WERI-Rb-1 (cell line): ENCODE data around the gene IGSF3.

Experiments
- DNase-seq: peaks from one replicate; pipeline ENCODE4 v3.0.0-alpha.2; 2020
- H3K27ac ChIP-seq: fragments of 250-450 bp; sonication (Bioruptor Pico); 2 replicates; pipeline ENCODE4 v1.5.1; 2020; ENCODE audit warnings: mild to moderate bottlenecking, moderate library complexity
- H3K27me3 ChIP-seq: fragments of 250-450 bp; sonication (Bioruptor Pico); 2 replicates; pipeline ENCODE4 v1.5.1; 2021; ENCODE audit warnings: mild to moderate bottlenecking, low read depth, moderate library complexity; ENCODE audit not compliant: insufficient read depth, severe bottlenecking
- H3K36me3 ChIP-seq: fragments of 250-450 bp; sonication (Bioruptor Pico); 2 replicates; pipeline ENCODE4 v1.5.1; 2020; ENCODE audit warnings: mild to moderate bottlenecking, moderate library complexity
- H3K4me3 ChIP-seq: 2 replicates; pipeline ENCODE4 v1.5.1; 2011; ENCODE audit warnings: low read depth, mild to moderate bottlenecking, control low read depth, low read length
- H3K9me3 ChIP-seq: fragments of 250-450 bp; sonication (Bioruptor Pico); 2 replicates; pipeline ENCODE4 v1.5.1; 2021; ENCODE audit warnings: mild to moderate bottlenecking, moderate library complexity; ENCODE audit not compliant: severe bottlenecking
- TF ChIP-seq, protein P1 (sequence below): IDR thresholded peaks from 2 replicates; pipeline ENCODE4 v1.5.1; 2011; ENCODE audit warnings: low read depth, mild to moderate bottlenecking, control low read depth, inconsistent platforms, low read length

IGSF3 gene

DNA sequence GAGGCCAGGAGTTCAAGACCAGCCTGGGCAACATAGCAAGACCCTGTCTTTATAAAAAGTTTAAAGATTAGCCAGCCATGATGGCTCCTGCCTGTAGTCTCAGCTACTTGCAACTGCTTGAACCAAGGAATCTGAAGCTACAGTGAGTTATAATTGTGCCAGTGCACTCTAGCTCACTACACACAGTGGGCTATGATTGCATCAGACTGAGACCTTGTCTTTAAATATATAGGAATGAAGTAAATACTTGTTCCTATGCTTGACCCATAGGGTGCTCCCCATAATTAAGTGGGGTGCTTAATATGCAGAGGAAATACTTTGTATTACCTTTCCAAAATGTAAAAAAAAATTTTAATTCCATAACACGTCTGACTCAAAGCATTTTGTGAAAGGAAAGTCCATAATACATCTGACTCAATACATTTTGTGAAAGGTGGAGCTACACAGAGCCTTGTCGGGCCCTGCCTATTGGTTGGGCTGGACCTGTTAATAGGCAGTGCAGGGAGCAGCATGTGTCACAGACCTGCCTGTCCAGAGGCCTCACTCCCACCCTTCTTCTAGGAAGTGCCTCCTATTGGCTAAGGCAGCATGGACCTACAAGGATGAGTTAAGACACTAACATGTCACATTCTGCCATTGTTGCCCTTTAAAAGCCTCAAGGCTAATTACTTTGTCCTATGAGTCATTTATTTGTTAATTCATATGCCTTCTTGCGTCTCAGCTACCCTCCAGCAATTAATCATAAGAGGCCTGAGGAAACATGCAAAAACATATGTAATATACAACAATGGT, 130.3 kb downstream of the IGSF3 start:
- H3K9me3 ChIP-seq = peaks cover 2% of the 10 kb centered on the region
- no peak overlapping the region for H3K4me3 ChIP-seq
- no peak overlapping the region for H3K27ac ChIP-seq
- DNase-seq = no peak
- H3K27me3 ChIP-seq = no peaks in the 10 kb centered on the region
- TF ChIP-seq, protein P1, sequence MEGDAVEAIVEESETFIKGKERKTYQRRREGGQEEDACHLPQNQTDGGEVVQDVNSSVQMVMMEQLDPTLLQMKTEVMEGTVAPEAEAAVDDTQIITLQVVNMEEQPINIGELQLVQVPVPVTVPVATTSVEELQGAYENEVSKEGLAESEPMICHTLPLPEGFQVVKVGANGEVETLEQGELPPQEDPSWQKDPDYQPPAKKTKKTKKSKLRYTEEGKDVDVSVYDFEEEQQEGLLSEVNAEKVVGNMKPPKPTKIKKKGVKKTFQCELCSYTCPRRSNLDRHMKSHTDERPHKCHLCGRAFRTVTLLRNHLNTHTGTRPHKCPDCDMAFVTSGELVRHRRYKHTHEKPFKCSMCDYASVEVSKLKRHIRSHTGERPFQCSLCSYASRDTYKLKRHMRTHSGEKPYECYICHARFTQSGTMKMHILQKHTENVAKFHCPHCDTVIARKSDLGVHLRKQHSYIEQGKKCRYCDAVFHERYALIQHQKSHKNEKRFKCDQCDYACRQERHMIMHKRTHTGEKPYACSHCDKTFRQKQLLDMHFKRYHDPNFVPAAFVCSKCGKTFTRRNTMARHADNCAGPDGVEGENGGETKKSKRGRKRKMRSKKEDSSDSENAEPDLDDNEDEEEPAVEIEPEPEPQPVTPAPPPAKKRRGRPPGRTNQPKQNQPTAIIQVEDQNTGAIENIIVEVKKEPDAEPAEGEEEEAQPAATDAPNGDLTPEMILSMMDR = no peak
- H3K36me3 ChIP-seq = 0 out of 2 replicates have a peak, but pooled peaks cover 4% of the 10 kb centered on the region

DNA sequence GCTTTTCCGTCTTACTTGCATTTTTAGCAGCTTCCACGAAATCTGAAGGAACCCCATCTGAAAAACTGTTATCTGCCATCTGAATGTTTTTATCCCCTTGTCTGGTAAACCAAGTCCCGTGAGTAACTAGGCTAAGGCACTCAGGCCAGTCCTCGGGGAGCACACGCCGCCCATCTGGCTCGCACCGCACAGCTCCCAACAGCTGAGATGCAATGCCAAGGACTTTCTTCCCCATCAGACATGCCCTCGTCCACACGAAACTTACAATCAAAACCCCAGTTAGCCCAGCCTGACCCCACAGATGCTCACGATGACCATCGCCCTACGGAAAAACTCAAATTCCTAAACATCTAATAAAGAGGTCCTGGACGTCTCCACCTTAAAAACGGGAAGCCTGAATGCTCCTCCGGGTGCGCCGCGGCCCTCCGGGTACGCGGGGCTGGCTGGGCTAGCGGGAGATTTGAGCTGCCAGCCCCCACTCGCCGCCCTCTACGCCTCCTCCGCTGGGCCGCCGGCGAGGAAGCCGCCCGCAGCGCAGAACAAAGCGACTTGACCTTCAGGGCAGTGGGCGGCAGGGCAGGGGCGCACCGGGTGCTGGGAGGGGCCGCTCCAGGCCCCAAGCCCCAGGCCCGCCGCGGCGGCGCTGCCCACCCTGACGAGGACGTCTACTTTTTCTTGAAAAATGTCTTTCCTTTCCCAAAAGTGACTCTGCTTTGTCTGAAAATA, 133.4 kb downstream of the IGSF3 start:
- 0 out of 2 replicates have a peak, but pooled peaks cover 4% of the 10 kb centered on the region for H3K36me3 ChIP-seq
- no peaks in the 10 kb centered on the region for H3K27me3 ChIP-seq
- no peak for DNase-seq
- no peak overlapping the region for H3K4me3 ChIP-seq
- TF ChIP-seq, protein P1 = no peak
- peaks cover 2% of the 10 kb centered on the region for H3K9me3 ChIP-seq
- H3K27ac ChIP-seq = no peak overlapping the region

DNA sequence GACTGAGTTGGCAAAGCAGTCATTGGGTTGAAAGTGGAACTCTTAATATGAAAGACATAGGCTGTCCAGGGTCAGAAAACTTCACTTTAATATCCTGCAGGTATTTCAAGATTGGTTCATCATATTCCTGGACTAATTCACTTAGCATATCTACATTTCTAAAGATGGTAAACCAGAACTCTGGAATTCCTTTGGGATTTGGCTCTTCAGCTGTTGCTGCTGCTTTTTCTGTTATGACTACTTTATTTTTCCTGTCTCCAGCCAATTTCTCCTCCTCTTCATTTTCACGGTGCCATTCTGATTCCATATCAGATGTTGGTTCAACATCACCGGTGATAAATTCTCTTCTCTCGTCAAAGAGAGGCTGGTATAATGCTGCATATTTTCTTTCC, 134.1 kb downstream of the IGSF3 start:
- no peak overlapping the region for H3K4me3 ChIP-seq
- 0 out of 2 replicates have a peak, but pooled peaks cover 4% of the 10 kb centered on the region for H3K36me3 ChIP-seq
- no peaks in the 10 kb centered on the region for H3K27me3 ChIP-seq
- H3K27ac ChIP-seq = no peak overlapping the region
- H3K9me3 ChIP-seq = peaks cover 2% of the 10 kb centered on the region
- no peak for DNase-seq
- TF ChIP-seq, protein P1 = no peak

DNA sequence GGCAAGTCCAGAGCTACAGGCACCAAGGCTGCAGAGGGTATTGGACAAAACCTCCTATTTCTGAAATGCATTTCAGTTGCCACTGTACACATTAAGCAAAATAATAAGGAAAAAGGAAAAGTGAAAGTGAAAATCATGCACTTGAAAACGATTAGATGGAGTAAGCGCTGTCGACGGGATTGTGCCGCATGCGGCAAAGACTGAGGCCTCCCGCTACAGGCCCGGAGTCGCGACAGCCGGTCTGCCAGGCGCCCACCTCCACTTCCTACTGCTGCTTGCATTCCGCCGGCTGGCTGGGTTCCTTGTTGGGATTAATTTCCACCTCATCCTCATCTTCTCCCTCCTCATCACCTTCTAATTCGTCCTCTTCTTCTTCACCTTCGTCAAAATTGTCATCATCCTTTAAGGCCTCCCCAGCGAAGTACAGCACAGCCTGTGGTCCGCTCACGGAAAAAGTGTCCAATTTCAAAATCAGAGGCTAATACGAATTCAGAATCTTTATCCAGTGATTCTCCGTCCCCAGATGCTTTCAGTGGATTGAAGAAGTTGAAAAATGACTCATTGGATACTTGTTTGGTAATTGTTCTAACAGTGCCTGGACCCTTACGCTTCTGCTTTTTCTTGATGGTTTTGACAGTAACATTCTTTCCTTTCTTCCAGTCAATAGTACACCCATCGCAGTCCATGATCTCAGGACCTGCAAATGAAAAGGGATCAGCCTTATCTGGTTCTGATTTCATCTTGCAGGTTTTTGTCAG, 134.7 kb downstream of the IGSF3 start:
- no peak overlapping the region for H3K27ac ChIP-seq

DNA sequence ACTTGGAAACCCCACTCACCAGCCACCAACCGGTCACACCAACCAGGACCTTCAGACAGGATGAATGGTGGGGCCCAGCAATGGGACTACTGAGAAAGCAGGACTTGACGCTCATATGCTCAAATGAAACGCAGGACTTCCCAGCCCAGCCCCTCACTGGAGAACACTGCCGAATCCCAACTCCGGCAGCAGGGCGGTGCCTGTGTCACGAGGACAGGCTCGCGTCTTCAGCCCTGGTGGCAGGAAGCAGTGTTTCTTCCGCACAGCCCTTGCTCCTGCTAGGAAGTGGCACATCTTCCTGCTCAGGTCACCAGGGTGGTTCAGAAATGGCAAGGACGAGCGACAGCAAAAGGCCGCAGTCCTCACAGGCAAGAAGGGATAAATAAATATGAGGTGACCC, 135.6 kb downstream of the IGSF3 start:
- Histone ChIP-seq H3K4me3 (no peak overlapping the region), H3K36me3 (0 out of 2 replicates have a peak, but pooled peaks cover 4% of the 10 kb centered on the region), H3K27ac (no peak overlapping the region), H3K9me3 (peaks cover 2% of the 10 kb centered on the region), H3K27me3 (no peaks in the 10 kb centered on the region)
- no peak for DNase-seq
- TF ChIP-seq, protein P1 = no peak

More for the DNA sequence above, 134.7 kb downstream of the IGSF3 start:
- H3K4me3 ChIP-seq = no peak overlapping the region
- 0 out of 2 replicates have a peak, but pooled peaks cover 4% of the 10 kb centered on the region for H3K36me3 ChIP-seq
- no peaks in the 10 kb centered on the region for H3K27me3 ChIP-seq
- peaks cover 2% of the 10 kb centered on the region for H3K9me3 ChIP-seq
- TF ChIP-seq, protein P1 = no peak
- DNase-seq = no peak
